ENCODE measurements around the gene LEFTY2. TPM values are rescaled to one million over a fixed set of nuclear protein-coding genes. Genes with fewer than 3 reads are reported as not detected.

The LEFTY2 gene
- total RNA-seq, 1 experiment from 2014 or later, result not detected

GRCh38 chr1:225949041-225949440 is 8.0 kb upstream of the LEFTY2 start:
- Mint-ChIP-seq H3K9me3 (ENCODE audit: low read depth, unreplicated experiment) (no peaks in the 10 kb centered on the region), H3K27me3 (ENCODE audit: unreplicated experiment) (peaks cover 93% of the 10 kb centered on the region), H3K4me1 (ENCODE audit: low read depth, unreplicated experiment) (no peaks in the 10 kb centered on the region), H3K4me3 (ENCODE audit: low read depth, unreplicated experiment) (no peak overlapping the region), H3K36me3 (ENCODE audit: insufficient read depth, unreplicated experiment) (no peaks in the 10 kb centered on the region), H3K27ac (ENCODE audit: unreplicated experiment) (no peak overlapping the region)
- TF ChIP-seq CTCF (IDR thresholded peaks at IDR 0.05; ENCODE audit: unreplicated experiment), result no peak
- no TSS peak for BruUV-seq (replicated peaks)
- intact Hi-C loops (cut with micrococcal nuclease; ENCODE audit: unreplicated experiment), result no loop called here
- CTCF ChIA-PET, result interaction anchor here (0.7 to 0.9 kb wide), 2 partner anchors 9 to 145 kb away, joined by 4 to 6 read pairs; no protein-coding TSS in a partner anchor
- no peak for DNase-seq

- H3K4me1 Mint-ChIP-seq (ENCODE audit: low read depth, unreplicated experiment), result no peaks in the 10 kb centered on the region
- CTCF ChIA-PET, result interaction anchor here (0.6 kb wide), 1 partner anchor 112 kb away, joined by 3 read pairs; no protein-coding TSS in a partner anchor
- BruUV-seq (replicated peaks), result no TSS peak
- no peaks in the 10 kb centered on the region for H3K9me3 Mint-ChIP-seq (ENCODE audit: low read depth, unreplicated experiment)
- H3K4me3 Mint-ChIP-seq (ENCODE audit: low read depth, unreplicated experiment), result no peak overlapping the region
- no peaks in the 10 kb centered on the region for H3K36me3 Mint-ChIP-seq (ENCODE audit: insufficient read depth, unreplicated experiment)
- TF ChIP-seq CTCF (IDR thresholded peaks at IDR 0.05; ENCODE audit: unreplicated experiment), result no peak
- no peak overlapping the region for H3K27ac Mint-ChIP-seq (ENCODE audit: unreplicated experiment)
- peaks cover 73% of the 10 kb centered on the region for H3K27me3 Mint-ChIP-seq (ENCODE audit: unreplicated experiment)
- intact Hi-C loops (cut with micrococcal nuclease; ENCODE audit: unreplicated experiment), result no loop called here
- DNase-seq, result no peak
Measured at GRCh38 chr1:225946803-225947202, 5.8 kb upstream of the LEFTY2 start.

GRCh38 chr1:225946082-225946620 is 5.1 kb upstream of the LEFTY2 start:
- TF ChIP-seq CTCF (IDR thresholded peaks at IDR 0.05; ENCODE audit: unreplicated experiment), result no peak
- Mint-ChIP-seq H3K36me3 (ENCODE audit: insufficient read depth, unreplicated experiment) (no peaks in the 10 kb centered on the region), H3K4me1 (ENCODE audit: low read depth, unreplicated experiment) (no peaks in the 10 kb centered on the region), H3K9me3 (ENCODE audit: low read depth, unreplicated experiment) (no peaks in the 10 kb centered on the region), H3K27ac (ENCODE audit: unreplicated experiment) (no peak overlapping the region), H3K4me3 (ENCODE audit: low read depth, unreplicated experiment) (no peak overlapping the region), H3K27me3 (ENCODE audit: unreplicated experiment) (peaks cover 67% of the 10 kb centered on the region)
- intact Hi-C loops (cut with micrococcal nuclease; ENCODE audit: unreplicated experiment), result no loop called here
- CTCF ChIA-PET, result interaction anchor here (0.6 kb wide), 1 partner anchor 36 kb away, joined by 6 read pairs; no protein-coding TSS in a partner anchor
- no peak for DNase-seq
- BruUV-seq (replicated peaks), result no TSS peak

GRCh38 chr1:225945564-225945963 is 4.5 kb upstream of the LEFTY2 start:
- no peak for TF ChIP-seq CTCF (IDR thresholded peaks at IDR 0.05; ENCODE audit: unreplicated experiment)
- Mint-ChIP-seq H3K4me3 (ENCODE audit: low read depth, unreplicated experiment) (no peak overlapping the region), H3K27me3 (ENCODE audit: unreplicated experiment) (peaks cover 61% of the 10 kb centered on the region), H3K27ac (ENCODE audit: unreplicated experiment) (no peak overlapping the region), H3K9me3 (ENCODE audit: low read depth, unreplicated experiment) (no peaks in the 10 kb centered on the region), H3K36me3 (ENCODE audit: insufficient read depth, unreplicated experiment) (no peaks in the 10 kb centered on the region), H3K4me1 (ENCODE audit: low read depth, unreplicated experiment) (no peaks in the 10 kb centered on the region)
- CTCF ChIA-PET, result interaction anchor here (0.6 to 0.8 kb wide), 2 partner anchors 11 to 36 kb away, joined by 3 to 6 read pairs; no protein-coding TSS in a partner anchor
- DNase-seq, result no peak
- no TSS peak for BruUV-seq (replicated peaks)
- intact Hi-C loops (cut with micrococcal nuclease; ENCODE audit: unreplicated experiment), result no loop called here

Data from Calu3 (cell line).